GM18951 (cell line): ENCODE measurements around the gene C2orf81.

Source experiments
- POLR2A ChIP-seq: IDR thresholded peaks from 4 replicates; pipeline ENCODE4 v1.6.1; 2011; ENCODE audit warnings: mild to moderate bottlenecking; ENCODE audit not compliant: insufficient read length, insufficient read depth; ENCODE audit errors: extremely low read depth
- in situ Hi-C: fragments of 300-500 bp; cut with MboI; formaldehyde crosslinking; loops from one replicate; pipeline ENCODE4 v1.12.0; 2022; ENCODE audit warnings: low sequenced_read_pairs, mixed read lengths, inconsistent platforms; ENCODE audit not compliant: unreplicated experiment

C2orf81 gene

GRCh38 chr2:74439373-74439772, 18.0 kb upstream of the C2orf81 start:
- no peak for TF ChIP-seq POLR2A
- in situ Hi-C loops: no loop called here

GRCh38 chr2:74438248-74438647, 16.8 kb upstream of the C2orf81 start:
- in situ Hi-C loops: no loop called here

GRCh38 chr2:74436848-74437695, 15.7 kb upstream of the C2orf81 start:
- no peak for TF ChIP-seq POLR2A
- in situ Hi-C loops: no loop called here

More at GRCh38 chr2:74438248-74438647, 16.8 kb upstream of the C2orf81 start:
- TF ChIP-seq POLR2A: no peak

- in situ Hi-C loops: no loop called here
- TF ChIP-seq POLR2A: no peak
Observed at GRCh38 chr2:74436111-74436805, 14.8 kb upstream of the C2orf81 start.

GRCh38 chr2:74430502-74430901, 9.1 kb upstream of the C2orf81 start:
- in situ Hi-C loops: no loop called here
- no peak for TF ChIP-seq POLR2A

GRCh38 chr2:74429487-74430451, 8.3 kb upstream of the C2orf81 start:
- in situ Hi-C loops: no loop called here

GRCh38 chr2:74428675-74429074, 7.3 kb upstream of the C2orf81 start:
- no peak for TF ChIP-seq POLR2A
- in situ Hi-C loops: no loop called here

More at GRCh38 chr2:74429487-74430451, 8.3 kb upstream of the C2orf81 start:
- no peak for TF ChIP-seq POLR2A

GRCh38 chr2:74427551-74427950, 6.1 kb upstream of the C2orf81 start:
- in situ Hi-C loops: no loop called here
- no peak for TF ChIP-seq POLR2A

- in situ Hi-C loops: no loop called here
- no peak for TF ChIP-seq POLR2A
Observed at GRCh38 chr2:74426181-74426758, 4.9 kb upstream of the C2orf81 start.

GRCh38 chr2:74425523-74425922, 4.1 kb upstream of the C2orf81 start:
- in situ Hi-C loops: no loop called here
- TF ChIP-seq POLR2A: no peak

GRCh38 chr2:74424995-74425406, 3.6 kb upstream of the C2orf81 start:
- in situ Hi-C loops: no loop called here

GRCh38 chr2:74424139-74424992, 2.9 kb upstream of the C2orf81 start:
- in situ Hi-C loops: no loop called here
- no peak for TF ChIP-seq POLR2A

More at GRCh38 chr2:74424995-74425406, 3.6 kb upstream of the C2orf81 start:
- no peak for TF ChIP-seq POLR2A
